Measurements from ENCODE around the gene SLC35E1. TPM values are rescaled to one million over a fixed set of nuclear protein-coding genes. Genes with fewer than 3 reads are reported as not detected.
"Not testable (repeated sequence)": the region's sequence is repeated elsewhere in the genome, so short reads cannot be mapped to it uniquely, and the experiment has no call there.

Gene SLC35E1
- total RNA-seq, 4 donors from 2014 or later: 31.0 to 56.1 (median 42.8) TPM

DNA sequence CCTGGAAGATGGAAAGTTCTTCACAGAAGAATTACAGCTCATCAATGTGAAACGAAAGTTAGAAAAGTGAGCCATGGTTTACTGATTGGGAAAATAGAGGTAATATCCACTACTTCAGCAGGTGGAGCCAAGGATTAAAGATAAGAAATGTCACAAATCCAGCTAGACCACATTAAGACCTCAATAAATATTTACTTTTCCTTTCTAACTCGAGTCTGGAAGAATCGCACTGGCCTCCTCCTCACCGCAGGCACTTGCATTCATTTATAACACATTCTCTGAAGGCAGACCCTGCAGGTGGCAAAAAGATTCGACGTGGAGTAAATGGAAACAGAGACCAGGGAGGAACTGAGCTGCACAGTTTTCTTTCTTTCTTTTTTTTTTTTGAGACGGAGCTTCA lies 7.4 kb downstream of the SLC35E1 start:
- no peak for DNase-seq
- intact Hi-C loops (cut with DNase I; ENCODE audit: low total_unique reads) (no loop called here), in situ Hi-C loops (cut with MboI; ENCODE audit: low pct_ligation_motif_present in 1 of 4, low pct_unique_long_range_greater_than_20kb in 1 of 4, low sequenced_read_pairs in 3 of 4) (no loop called here)
- WGBS, 2 donors (ENCODE audit: low coverage in 1 of 2): 39 to 56% methylated on average over 4 to 7 of the region's 7 CpGs
- no peak for TF ChIP-seq POLR2AphosphoS5 (IDR thresholded peaks at IDR 0.05)
- Histone ChIP-seq H3K27ac (no peak overlapping the region), H3K4me1 (no peaks in the 10 kb centered on the region), H3K27me3 (no peaks in the 10 kb centered on the region), H3K9me3 (no peaks in the 10 kb centered on the region), H3K36me3 (peaks cover 0 to 50% (median 14%) of the 10 kb centered on the region in 4 donors), H3K4me3 (no peak overlapping the region)

DNA sequence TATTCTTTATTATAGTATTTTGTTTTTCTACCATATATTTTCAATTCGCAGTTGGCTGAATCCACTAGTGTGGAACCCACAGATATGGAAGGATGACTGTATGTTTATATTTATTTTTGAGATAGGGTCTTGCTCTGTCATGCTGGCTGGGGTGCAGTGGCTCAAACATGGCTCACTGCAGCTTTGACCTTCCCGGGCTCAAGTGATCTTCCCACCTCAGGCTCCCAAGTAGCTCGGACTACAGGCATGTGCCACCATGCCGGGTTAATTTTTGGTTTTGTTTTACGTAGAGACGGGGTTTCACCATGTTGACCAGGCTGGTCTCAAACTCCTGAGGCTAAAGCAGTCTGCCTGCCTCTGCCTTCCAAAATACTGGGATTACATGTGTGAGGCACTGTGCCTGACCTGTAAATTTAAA lies 9.6 kb downstream of the SLC35E1 start:
- in situ Hi-C loops (cut with MboI; ENCODE audit: low pct_ligation_motif_present in 1 of 4, low pct_unique_long_range_greater_than_20kb in 1 of 4, low sequenced_read_pairs in 3 of 4): no loop called here
- Histone ChIP-seq H3K4me1 (no peaks in the 10 kb centered on the region), H3K27ac (no peak overlapping the region), H3K9me3 (no peaks in the 10 kb centered on the region), H3K36me3 (peaks cover 0 to 50% (median 14%) of the 10 kb centered on the region in 4 donors), H3K27me3 (no peaks in the 10 kb centered on the region), H3K4me3 (no peak overlapping the region)
- 91 to 97% methylated on average over 1 to 6 of the region's 6 CpGs for WGBS, 2 donors (ENCODE audit: low coverage in 1 of 2)
- intact Hi-C loops (cut with DNase I; ENCODE audit: low total_unique reads): no loop called here
- no peak for TF ChIP-seq POLR2A (IDR thresholded peaks at IDR 0.05)
- TF ChIP-seq, protein P1, sequence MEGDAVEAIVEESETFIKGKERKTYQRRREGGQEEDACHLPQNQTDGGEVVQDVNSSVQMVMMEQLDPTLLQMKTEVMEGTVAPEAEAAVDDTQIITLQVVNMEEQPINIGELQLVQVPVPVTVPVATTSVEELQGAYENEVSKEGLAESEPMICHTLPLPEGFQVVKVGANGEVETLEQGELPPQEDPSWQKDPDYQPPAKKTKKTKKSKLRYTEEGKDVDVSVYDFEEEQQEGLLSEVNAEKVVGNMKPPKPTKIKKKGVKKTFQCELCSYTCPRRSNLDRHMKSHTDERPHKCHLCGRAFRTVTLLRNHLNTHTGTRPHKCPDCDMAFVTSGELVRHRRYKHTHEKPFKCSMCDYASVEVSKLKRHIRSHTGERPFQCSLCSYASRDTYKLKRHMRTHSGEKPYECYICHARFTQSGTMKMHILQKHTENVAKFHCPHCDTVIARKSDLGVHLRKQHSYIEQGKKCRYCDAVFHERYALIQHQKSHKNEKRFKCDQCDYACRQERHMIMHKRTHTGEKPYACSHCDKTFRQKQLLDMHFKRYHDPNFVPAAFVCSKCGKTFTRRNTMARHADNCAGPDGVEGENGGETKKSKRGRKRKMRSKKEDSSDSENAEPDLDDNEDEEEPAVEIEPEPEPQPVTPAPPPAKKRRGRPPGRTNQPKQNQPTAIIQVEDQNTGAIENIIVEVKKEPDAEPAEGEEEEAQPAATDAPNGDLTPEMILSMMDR (IDR thresholded peaks at IDR 0.05): no peak
- no peak for TF ChIP-seq EP300 (IDR thresholded peaks at IDR 0.05; ENCODE audit: low read depth)
- TF ChIP-seq POLR2AphosphoS5 (IDR thresholded peaks at IDR 0.05): no peak
- no peak for DNase-seq

DNA sequence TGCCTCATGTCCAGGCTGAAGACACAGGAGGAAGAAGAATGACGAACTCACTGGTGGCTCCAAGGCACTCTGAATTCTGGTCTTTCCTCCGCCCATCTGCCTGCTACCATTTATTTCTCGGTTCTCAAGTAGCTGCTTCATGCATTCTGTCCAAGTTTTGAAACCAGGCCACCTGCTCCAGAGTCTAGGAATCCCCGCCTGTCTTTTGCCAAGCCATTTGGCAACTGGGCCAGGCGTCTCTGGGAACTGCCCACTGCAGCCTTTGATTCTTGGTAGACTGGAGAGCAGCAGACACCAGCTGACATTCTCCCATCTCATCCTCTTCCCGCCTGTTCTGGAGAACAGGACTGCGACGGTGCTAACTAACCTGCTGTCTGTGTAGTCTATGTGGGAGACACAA lies 10.8 kb downstream of the SLC35E1 start:
- in situ Hi-C loops (cut with MboI; ENCODE audit: low pct_ligation_motif_present in 1 of 4, low pct_unique_long_range_greater_than_20kb in 1 of 4, low sequenced_read_pairs in 3 of 4): no loop called here
- no peak for TF ChIP-seq POLR2AphosphoS5 (IDR thresholded peaks at IDR 0.05)
- TF ChIP-seq, protein P1 (IDR thresholded peaks at IDR 0.05): no peak
- no peak for TF ChIP-seq EP300 (IDR thresholded peaks at IDR 0.05; ENCODE audit: low read depth)
- no peak for TF ChIP-seq POLR2A (IDR thresholded peaks at IDR 0.05)
- Histone ChIP-seq H3K36me3 (peaks cover 0 to 37% (median 12%) of the 10 kb centered on the region in 4 donors), H3K4me1 (no peaks in the 10 kb centered on the region), H3K27me3 (no peaks in the 10 kb centered on the region), H3K4me3 (no peak overlapping the region), H3K9me3 (no peaks in the 10 kb centered on the region), H3K27ac (no peak overlapping the region)
- no peak for DNase-seq
- intact Hi-C loops (cut with DNase I; ENCODE audit: low total_unique reads): no loop called here
- 92% methylated on average over 8 of the region's 8 CpGs; no CpG with 5 or more reads in 1 of the 2 donors for WGBS, 2 donors (ENCODE audit: low coverage in 1 of 2)

DNA sequence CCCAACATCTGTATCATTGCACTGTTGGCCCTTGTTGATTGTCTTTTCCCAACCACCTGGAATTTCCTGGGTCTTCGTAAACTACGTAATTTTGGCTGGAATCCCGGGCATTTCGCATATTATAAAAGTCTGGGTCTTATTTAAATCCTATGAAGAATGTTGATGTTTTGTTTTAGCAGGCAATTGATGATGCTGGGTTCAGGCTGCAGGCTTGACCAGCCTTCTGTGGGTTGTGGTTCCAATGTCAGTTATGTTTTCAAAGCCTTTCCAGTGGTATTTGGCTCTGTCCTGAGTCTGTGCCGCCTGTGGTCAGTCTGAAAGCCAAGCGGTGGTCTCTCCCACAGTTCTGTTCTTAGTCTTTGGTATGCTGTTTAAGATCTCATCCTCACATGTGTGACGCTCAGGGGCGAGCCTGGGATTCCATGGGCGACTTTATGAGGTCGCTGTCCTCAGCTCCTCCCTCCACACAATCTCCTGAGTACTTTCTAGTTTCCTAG lies 12.4 kb downstream of the SLC35E1 start:
- no peaks in the 10 kb centered on the region for H3K4me1 ChIP-seq
- no peak overlapping the region for H3K27ac ChIP-seq
- no peak overlapping the region for H3K4me3 ChIP-seq
- peaks cover 0 to 42% (median 9%) of the 10 kb centered on the region in 4 donors for H3K36me3 ChIP-seq
- 80 to 95% methylated on average over 2 to 10 of the region's 10 CpGs for WGBS, 2 donors (ENCODE audit: low coverage in 1 of 2)
- intact Hi-C loops (cut with DNase I; ENCODE audit: low total_unique reads): no loop called here
- in situ Hi-C loops (cut with MboI; ENCODE audit: low pct_ligation_motif_present in 1 of 4, low pct_unique_long_range_greater_than_20kb in 1 of 4, low sequenced_read_pairs in 3 of 4): no loop called here
- no peak for TF ChIP-seq POLR2A (IDR thresholded peaks at IDR 0.05)
- no peak for DNase-seq
- H3K9me3 ChIP-seq: no peaks in the 10 kb centered on the region
- no peaks in the 10 kb centered on the region for H3K27me3 ChIP-seq

DNA sequence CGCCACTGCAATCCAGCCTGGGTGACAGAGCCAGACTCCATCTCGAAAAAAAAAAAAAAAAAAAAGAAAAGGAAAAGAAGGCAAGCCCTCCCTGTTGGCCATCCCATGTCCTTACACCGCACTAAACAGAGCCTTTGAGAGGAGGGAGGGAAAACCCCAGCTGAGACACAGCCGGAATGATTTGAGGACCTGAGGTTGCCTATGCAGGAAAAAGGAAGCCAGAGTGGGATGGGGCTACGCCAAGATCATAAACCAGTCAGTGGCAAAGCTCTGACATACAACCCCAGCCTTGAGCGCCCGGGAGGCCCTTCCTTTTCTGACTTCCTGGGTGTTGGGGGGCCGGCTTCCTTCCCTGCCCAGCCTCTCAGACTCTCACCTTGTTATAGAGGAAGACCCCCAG lies 17.4 kb downstream of the SLC35E1 start:
- in situ Hi-C loops (cut with MboI; ENCODE audit: low pct_ligation_motif_present in 1 of 4, low pct_unique_long_range_greater_than_20kb in 1 of 4, low sequenced_read_pairs in 3 of 4) (no loop called here), intact Hi-C loops (cut with DNase I; ENCODE audit: low total_unique reads) (no loop called here)
- H3K27ac ChIP-seq: no peak overlapping the region
- TF ChIP-seq POLR2A (IDR thresholded peaks at IDR 0.05) (no peak), POLR2AphosphoS5 (IDR thresholded peaks at IDR 0.05) (no peak)
- TF ChIP-seq, protein P1 (IDR thresholded peaks at IDR 0.05): no peak
- H3K4me3 ChIP-seq: no peak overlapping the region
- no peaks in the 10 kb centered on the region for H3K4me1 ChIP-seq
- H3K36me3 ChIP-seq: peaks cover 0 to 26% (median 6%) of the 10 kb centered on the region in 4 donors
- DNase-seq: no peak
- WGBS, 2 donors (ENCODE audit: low coverage in 1 of 2): 79 to 82% methylated on average over 2 to 8 of the region's 8 CpGs
- H3K9me3 ChIP-seq: no peaks in the 10 kb centered on the region
- no peaks in the 10 kb centered on the region for H3K27me3 ChIP-seq

DNA sequence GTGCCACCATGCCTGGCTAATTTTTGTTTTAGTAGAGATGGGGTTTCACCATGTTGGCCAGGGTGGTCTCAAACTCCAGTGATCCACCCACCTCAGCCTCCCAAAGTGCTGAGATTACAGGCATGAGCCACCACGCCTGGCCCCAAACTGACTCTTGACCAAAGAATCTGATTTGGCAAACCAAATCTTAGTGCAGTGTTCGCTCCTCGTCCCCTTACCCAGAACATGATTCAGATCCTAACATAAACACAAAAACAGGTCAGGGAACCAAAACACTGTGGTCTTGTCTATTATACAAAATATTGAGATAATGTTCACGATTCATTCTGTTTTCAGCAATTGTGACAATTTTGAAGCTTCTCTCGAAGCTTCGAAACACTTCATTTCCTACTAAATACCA lies 20.3 kb downstream of the SLC35E1 start:
- H3K4me1 ChIP-seq; intact Hi-C loops (cut with DNase I; ENCODE audit: low total_unique reads); H3K4me3 ChIP-seq; in situ Hi-C loops (cut with MboI; ENCODE audit: low pct_ligation_motif_present in 1 of 4, low pct_unique_long_range_greater_than_20kb in 1 of 4, low sequenced_read_pairs in 3 of 4); H3K9me3 ChIP-seq; H3K27me3 ChIP-seq; DNase-seq; H3K27ac ChIP-seq: not testable (repeated sequence)
- H3K36me3 ChIP-seq: peaks cover 0 to 23% (median 6%) of the 10 kb centered on the region in 4 donors
- WGBS, 2 donors (ENCODE audit: low coverage in 1 of 2): 93% methylated on average over 6 of the region's 6 CpGs; no CpG with 5 or more reads in 1 of the 2 donors

All from transverse colon (tissue), 4 donors.